B cell (primary cell): ENCODE measurements around the gene MUC22. TPM values are rescaled to one million over a fixed set of nuclear protein-coding genes. Genes with fewer than 3 reads are reported as not detected.

Experiments
- ATAC-seq: fragments of 200-7000 bp; cut with Tn5 transposase; one replicate; pipeline ENCODE4 v1.10.0; 2021; ENCODE audit warnings: low read depth, mild to moderate bottlenecking, moderate number of reproducible peaks, moderate library complexity
- CTCF ChIA-PET: fragments of 350-600 bp; sonication (Branson Sonifier 250); formaldehyde crosslinking; loops from one replicate; lab custom pipeline; 2021; ENCODE audit warnings: antibody characterized with exemption, inconsistent platforms; lab: Charles Lee
- POLR2A ChIA-PET: fragments of 350-600 bp; sonication (Branson Sonifier 250); formaldehyde crosslinking; loops from one replicate; lab custom pipeline; 2021; ENCODE audit warnings: antibody characterized with exemption; lab: Charles Lee
- DNase-seq: peaks from one replicate; pipeline ENCODE4 v3.0.0; 2013
- H2AFZ ChIP-seq: 2 replicates; pipeline ENCODE4 v1.6.1; 2012; ENCODE audit warnings: mild to moderate bottlenecking, low read depth, low read length; ENCODE audit not compliant: insufficient read depth, poor library complexity, severe bottlenecking
- H3K27ac ChIP-seq, 2 donors: 1 replicate in 1 of 2; 2 replicates in 1 of 2; pipeline ENCODE4 v1.5.1; 2012 to 2013; ENCODE audit warnings: low read length in 2 of 2, mild to moderate bottlenecking in 2 of 2, moderate library complexity in 1 of 2
- H3K27me3 ChIP-seq, 4 experiments: fragments of 200-600 bp in 1 of 4; sonication (generic) in 1 of 4; replicated peaks in 1 of 4; 1 replicate in 2 of 4; 2 replicates in 2 of 4; pipeline versions ENCODE4 v1.6.1 to v1.7.0; 2013 to 2016; ENCODE audit warnings: low read length in 3 of 4, mild to moderate bottlenecking in 2 of 4, mixed read lengths in 1 of 4, moderate library complexity in 1 of 4; ENCODE audit not compliant: insufficient read depth in 4 of 4, control insufficient read depth in 3 of 4; ENCODE audit errors: control extremely low read depth in 1 of 4
- H3K36me3 ChIP-seq, 2 experiments: replicated peaks in 1 of 2; 1 replicate in 1 of 2; 2 replicates in 1 of 2; pipeline versions ENCODE4 v1.6.1 to v1.7.1; 2013; ENCODE audit warnings: low read length in 1 of 2; ENCODE audit not compliant: insufficient read depth in 2 of 2, control insufficient read depth in 1 of 2; ENCODE audit errors: control extremely low read depth in 1 of 2, extremely low read depth in 1 of 2
- H3K4me1 ChIP-seq, 2 donors: fragments of 200-600 bp in 1 of 2; sonication (generic) in 1 of 2; 1 replicate in 1 of 2; 2 replicates in 1 of 2; pipeline versions ENCODE4 v1.5.1 to v1.6.1; 2013 to 2017; ENCODE audit warnings: low read length in 2 of 2; ENCODE audit not compliant: control insufficient read depth in 2 of 2, insufficient read depth in 2 of 2
- H3K4me2 ChIP-seq: replicated peaks from 2 replicates; pipeline ENCODE3; 2012; ENCODE audit warnings: mild to moderate bottlenecking, low read depth, low read length; ENCODE audit not compliant: poor library complexity, severe bottlenecking
- H3K4me3 ChIP-seq, 5 experiments: fragments of 200-600 bp in 1 of 5; sonication (generic) in 1 of 5; 1 replicate in 3 of 5; 2 replicates in 2 of 5; pipeline versions ENCODE4 v1.5.1 to v1.7.0; 2011 to 2016; ENCODE audit warnings: low read length in 4 of 5, mild to moderate bottlenecking in 4 of 5, low read depth in 2 of 5, control low read depth in 1 of 5, moderate library complexity in 1 of 5; ENCODE audit not compliant: insufficient read depth in 1 of 5; ENCODE audit errors: control extremely low read depth in 1 of 5, extremely low read depth in 1 of 5
- H3K79me2 ChIP-seq: fragments of 200-600 bp; sonication (generic); one replicate; pipeline ENCODE4 v1.6.0; 2016; ENCODE audit warnings: low read length; ENCODE audit not compliant: control insufficient read depth, insufficient read depth
- H3K9ac ChIP-seq: fragments of 200-600 bp; sonication (generic); 2 replicates; pipeline ENCODE4 v1.6.1; 2017; ENCODE audit warnings: mild to moderate bottlenecking, low read length, moderate library complexity
- H3K9me3 ChIP-seq, 3 donors: one replicate each; pipeline versions ENCODE4 v1.6.1 to v1.7.1; 2013; ENCODE audit warnings: low read length in 2 of 3; ENCODE audit not compliant: control insufficient read depth in 2 of 3, insufficient read depth in 1 of 3; ENCODE audit errors: control extremely low read depth in 1 of 3
- H4K20me1 ChIP-seq: 2 replicates; pipeline ENCODE4 v1.6.0; 2012; ENCODE audit warnings: mild to moderate bottlenecking, low read length; ENCODE audit not compliant: insufficient read depth, control insufficient read depth, poor library complexity, severe bottlenecking
- H3K27ac Mint-ChIP-seq: one replicate; pipeline ENCODE4 v1.8.0; 2021; ENCODE audit warnings: mixed read lengths
- H3K27me3 Mint-ChIP-seq: one replicate; pipeline ENCODE4 v1.8.0; 2021; ENCODE audit warnings: mixed read lengths
- H3K4me1 Mint-ChIP-seq: one replicate; pipeline ENCODE4 v1.8.0; 2021; ENCODE audit warnings: mixed read lengths
- H3K4me3 Mint-ChIP-seq: one replicate; pipeline ENCODE4 v1.8.0; 2021; ENCODE audit warnings: mixed read lengths
- H3K9me3 Mint-ChIP-seq: one replicate; pipeline ENCODE4 v1.8.0; 2022; ENCODE audit warnings: mixed read lengths; ENCODE audit not compliant: insufficient read depth
- EZH2 ChIP-seq: IDR thresholded peaks from 2 replicates; pipeline ENCODE4 v1.6.1; 2012; ENCODE audit warnings: borderline replicate concordance, low read depth, mild to moderate bottlenecking, moderate library complexity, low read length; ENCODE audit not compliant: insufficient read depth, poor library complexity, severe bottlenecking
- WGBS: methylation state at CpG from one replicate; pipeline ENCODE4 v1.1.5; 2013; ENCODE audit warnings: missing lambda C conversion rate; ENCODE audit not compliant: insufficient coverage; 5-methylcytosine and 5-hydroxymethylcytosine counted together
- intact Hi-C: fragments of 100-400 bp; cut with micrococcal nuclease; formaldehyde crosslinking; loops from one replicate; pipeline ENCODE4 v1.10.0; 2022
- polyA plus RNA-seq: library from polyadenylated mRNA; depleted of rRNA; stranded (reverse); fragments of >200 nt; gene quantifications from 2 replicates; pipeline ENCODE4 v1.2.3, GENCODE V29; 2012
- total RNA-seq, 2 donors: library from RNA; stranded (reverse); fragments of 120-200 nt in 1 of 2; gene quantifications; 1 replicate in 1 of 2; 2 replicates in 1 of 2; pipeline versions ENCODE4 v1.2.3 to v1.2.4, GENCODE V29; 2013 to 2022
- TF ChIP-seq, protein P1 (sequence below): fragments of 200-600 bp; IDR thresholded peaks from one replicate; pipeline ENCODE4 v1.8.0; 2022; ENCODE audit warnings: antibody characterized with exemption, mild to moderate bottlenecking

The MUC22 gene
- total and polyA plus RNA-seq, 2 donors (not counting 1 experiment from before 2014, with no cell fraction given), result not detected

DNA sequence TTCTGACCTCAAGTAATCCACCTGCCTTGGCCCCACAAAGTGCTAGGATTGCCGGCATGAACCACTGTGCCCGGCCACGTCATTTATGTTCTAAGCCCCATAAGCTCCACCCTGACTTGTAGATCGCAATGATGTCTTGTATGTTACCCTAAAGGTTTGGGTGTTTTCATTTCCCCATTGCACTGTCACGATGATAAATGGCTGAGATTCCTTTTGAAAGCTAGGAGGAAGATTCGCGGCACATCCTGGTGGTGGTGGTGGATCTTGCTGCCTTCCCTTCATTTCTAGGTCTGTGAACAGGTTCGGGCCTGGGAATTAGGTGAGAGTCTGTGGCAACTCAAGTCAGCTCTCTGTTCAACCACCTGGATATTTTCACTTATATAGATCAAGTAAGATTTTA is 28.3 kb downstream of the MUC22 start:
- no peaks in the 10 kb centered on the region for H3K36me3 ChIP-seq
- no peak for TF ChIP-seq EZH2
- TF ChIP-seq, protein P1, sequence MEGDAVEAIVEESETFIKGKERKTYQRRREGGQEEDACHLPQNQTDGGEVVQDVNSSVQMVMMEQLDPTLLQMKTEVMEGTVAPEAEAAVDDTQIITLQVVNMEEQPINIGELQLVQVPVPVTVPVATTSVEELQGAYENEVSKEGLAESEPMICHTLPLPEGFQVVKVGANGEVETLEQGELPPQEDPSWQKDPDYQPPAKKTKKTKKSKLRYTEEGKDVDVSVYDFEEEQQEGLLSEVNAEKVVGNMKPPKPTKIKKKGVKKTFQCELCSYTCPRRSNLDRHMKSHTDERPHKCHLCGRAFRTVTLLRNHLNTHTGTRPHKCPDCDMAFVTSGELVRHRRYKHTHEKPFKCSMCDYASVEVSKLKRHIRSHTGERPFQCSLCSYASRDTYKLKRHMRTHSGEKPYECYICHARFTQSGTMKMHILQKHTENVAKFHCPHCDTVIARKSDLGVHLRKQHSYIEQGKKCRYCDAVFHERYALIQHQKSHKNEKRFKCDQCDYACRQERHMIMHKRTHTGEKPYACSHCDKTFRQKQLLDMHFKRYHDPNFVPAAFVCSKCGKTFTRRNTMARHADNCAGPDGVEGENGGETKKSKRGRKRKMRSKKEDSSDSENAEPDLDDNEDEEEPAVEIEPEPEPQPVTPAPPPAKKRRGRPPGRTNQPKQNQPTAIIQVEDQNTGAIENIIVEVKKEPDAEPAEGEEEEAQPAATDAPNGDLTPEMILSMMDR, result no peak
- no peak overlapping the region for H3K9ac ChIP-seq
- peaks cover 11% of the 10 kb centered on the region in 2 donors for H3K4me1 ChIP-seq
- Mint-ChIP-seq H3K27me3 (peaks cover 18% of the 10 kb centered on the region), H3K27ac (no peak overlapping the region), H3K9me3 (no peaks in the 10 kb centered on the region), H3K4me1 (peaks cover 10% of the 10 kb centered on the region), H3K4me3 (no peak overlapping the region)
- no peaks in the 10 kb centered on the region for H4K20me1 ChIP-seq
- no peak overlapping the region for H3K27ac ChIP-seq
- no peaks in the 10 kb centered on the region for H3K79me2 ChIP-seq
- DNase-seq, result no peak
- H3K4me3 ChIP-seq, result no peak overlapping the region
- CTCF ChIA-PET, result interaction anchor here (1.1 to 1.4 kb wide), 3 partner anchors 11 to 212 kb away, joined by 3 to 5 read pairs (median 3); no protein-coding TSS in a partner anchor
- POLR2A ChIA-PET, result no interaction called here
- intact Hi-C loops, result no loop called here
- ATAC-seq, result no peak
- H3K9me3 ChIP-seq, result no peaks in the 10 kb centered on the region
- peaks cover 0 to 13% (median 0%) of the 10 kb centered on the region in 4 experiments for H3K27me3 ChIP-seq
- WGBS, result no CpG with 5 or more reads among the region's 8 CpGs
- H3K4me2 ChIP-seq, result no peak overlapping the region
- H2AFZ ChIP-seq, result no peak overlapping the region

DNA sequence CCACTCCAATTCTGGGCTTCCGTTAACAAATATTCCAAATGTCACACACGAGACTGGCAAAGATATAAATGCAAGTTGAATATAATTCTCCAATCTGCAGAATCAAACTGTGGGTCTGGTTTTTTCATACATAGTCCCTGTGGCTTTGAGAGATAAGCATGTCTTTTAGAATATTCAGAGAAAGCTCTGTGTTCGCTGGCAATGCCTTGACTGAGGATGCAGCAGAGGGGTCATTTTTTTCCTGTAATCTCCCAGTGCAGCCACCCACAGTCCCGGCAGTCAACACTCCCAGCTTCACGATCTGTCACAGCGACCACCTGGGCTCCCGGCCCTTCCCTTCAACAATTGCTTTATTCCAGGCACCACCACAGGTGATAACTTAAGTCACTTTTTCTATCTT is 30.5 kb downstream of the MUC22 start:
- DNase-seq (no peak), ATAC-seq (no peak)
- H3K4me3 Mint-ChIP-seq, result no peak overlapping the region
- peaks cover 0 to 8% (median 0%) of the 10 kb centered on the region in 4 experiments for H3K27me3 ChIP-seq
- no peaks in the 10 kb centered on the region for H3K9me3 ChIP-seq
- POLR2A ChIA-PET, result no interaction called here
- H3K27ac Mint-ChIP-seq, result no peak overlapping the region
- no peak overlapping the region for H2AFZ ChIP-seq
- no peaks in the 10 kb centered on the region for H3K9me3 Mint-ChIP-seq
- no peak overlapping the region for H3K27ac ChIP-seq
- CTCF ChIA-PET, result interaction anchor here (0.6 to 2.0 kb wide), 2 partner anchors 212 to 412 kb away, joined by 3 to 7 read pairs; no protein-coding TSS in a partner anchor
- H3K4me1 ChIP-seq, result peaks cover 12 to 13% of the 10 kb centered on the region in 2 donors
- H3K4me3 ChIP-seq, result no peak overlapping the region
- no peak for TF ChIP-seq EZH2
- intact Hi-C loops, result no loop called here
- no peaks in the 10 kb centered on the region for H3K36me3 ChIP-seq
- WGBS, result 85% methylated on average over 5 of the region's 7 CpGs
- H3K27me3 Mint-ChIP-seq, result peaks cover 18% of the 10 kb centered on the region
- H3K9ac ChIP-seq, result no peak overlapping the region
- no peak overlapping the region for H3K4me2 ChIP-seq
- H4K20me1 ChIP-seq, result no peaks in the 10 kb centered on the region
- no peaks in the 10 kb centered on the region for H3K79me2 ChIP-seq
- peaks cover 13% of the 10 kb centered on the region for H3K4me1 Mint-ChIP-seq
